ENCODE data around the gene UCP1.

Gene UCP1

GRCh38 chr4:140568507-140569306 lies at the start of gene UCP1:
Gene UCP1, minus strand, starts transcription at chr4:140568961. Its CDS starts 232 bp downstream, at chr4:140568729.
- no peak for DNase-seq

GRCh38 chr4:140617499-140618248 lies 48.9 kb upstream of the UCP1 start:
- no peak for DNase-seq

GRCh38 chr4:140615451-140615850 lies 46.7 kb upstream of the UCP1 start:
- DNase-seq = no peak

- DNase-seq = no peak
These were observed 43.6 kb upstream of the UCP1 start for GRCh38 chr4:140612357-140612756.

GRCh38 chr4:140611854-140612253 lies 43.1 kb upstream of the UCP1 start:
- no peak for DNase-seq

- DNase-seq = no peak
These were observed 41.0 kb upstream of the UCP1 start for GRCh38 chr4:140609548-140610425.

GRCh38 chr4:140607852-140608251 lies 39.1 kb upstream of the UCP1 start:
- DNase-seq = no peak

GRCh38 chr4:140604544-140604943 lies 35.8 kb upstream of the UCP1 start:
- no peak for DNase-seq

GRCh38 chr4:140603286-140603685 lies 34.5 kb upstream of the UCP1 start:
- DNase-seq = no peak

GRCh38 chr4:140602714-140603113 lies 34.0 kb upstream of the UCP1 start:
- DNase-seq = no peak

GRCh38 chr4:140600408-140600807 lies 31.6 kb upstream of the UCP1 start:
- no peak for DNase-seq

GRCh38 chr4:140595065-140595464 lies 26.3 kb upstream of the UCP1 start:
- no peak for DNase-seq

GRCh38 chr4:140584439-140584838 lies 15.7 kb upstream of the UCP1 start:
- no peak for DNase-seq

- no peak for DNase-seq
These were observed 12.3 kb upstream of the UCP1 start for GRCh38 chr4:140581078-140581477.

GRCh38 chr4:140579278-140579677 lies 10.5 kb upstream of the UCP1 start:
- no peak for DNase-seq

GRCh38 chr4:140575489-140575888 lies 6.7 kb upstream of the UCP1 start:
- DNase-seq = no peak

- DNase-seq = no peak
These were observed 2.9 kb upstream of the UCP1 start for GRCh38 chr4:140571620-140572019.

- DNase-seq = no peak
These were observed 512 bp upstream of the UCP1 start for GRCh38 chr4:140569307-140569638.

- DNase-seq = no peak
These were observed 9.1 kb downstream of the UCP1 start for GRCh38 chr4:140559696-140560095.

GRCh38 chr4:140557831-140558435 lies 10.8 kb downstream of the UCP1 start:
- no peak for DNase-seq

- no peak for DNase-seq
These were observed 12.2 kb downstream of the UCP1 start for GRCh38 chr4:140556372-140557085.

GRCh38 chr4:140533951-140534480 lies 34.7 kb downstream of the UCP1 start:
- no peak for DNase-seq

All from activated CD4-positive, alpha-beta T cell treated with anti-CD3 and anti-CD28 coated beads for 4 hours (primary cell).